Naive thymus-derived CD4-positive, alpha-beta T cell (primary cell): ENCODE results near the gene MCUR1. TPM values are rescaled to one million over a fixed set of nuclear protein-coding genes. Genes with fewer than 3 reads are reported as not detected.
"Not testable (repeated sequence)": the region's sequence is repeated elsewhere in the genome, so short reads cannot be mapped to it uniquely, and the experiment has no call there.

ENCODE experiments used
- ATAC-seq: fragments of 150-1000 bp; cut with Tn5 transposase; 2 replicates; pipeline ENCODE4 v1.10.0; 2021; ENCODE audit warnings: mild to moderate bottlenecking, moderate library complexity
- CTCF ChIA-PET: fragments of 350-600 bp; sonication (Branson Sonifier 250); formaldehyde crosslinking; loops from one replicate; lab custom pipeline; 2021; ENCODE audit warnings: antibody characterized with exemption; lab: Charles Lee
- POLR2A ChIA-PET: fragments of 350-600 bp; sonication (Branson Sonifier 250); formaldehyde crosslinking; loops from one replicate; lab custom pipeline; 2021; ENCODE audit warnings: antibody characterized with exemption, inconsistent platforms; lab: Charles Lee
- DNase-seq, 9 donors: peaks; one replicate each; pipeline versions ENCODE4 v3.0.0 to v3.0.0-alpha.2; 2020 to 2022; ENCODE audit warnings: mixed read lengths in 1 of 9
- H3K27ac ChIP-seq: one replicate; pipeline ENCODE4 v1.7.0; 2013; ENCODE audit warnings: mild to moderate bottlenecking, low read depth, low read length, moderate library complexity
- H3K27me3 ChIP-seq, 2 donors: one replicate each; pipeline ENCODE4 v1.7.0; 2013; ENCODE audit warnings: low read length in 2 of 2, mild to moderate bottlenecking in 2 of 2, moderate library complexity in 2 of 2; ENCODE audit not compliant: control insufficient read depth in 2 of 2, insufficient read depth in 2 of 2
- H3K36me3 ChIP-seq, 3 experiments: 1 replicate in 2 of 3; 2 replicates in 1 of 3; pipeline ENCODE4 v1.7.0; 2013; ENCODE audit warnings: low read length in 3 of 3, mild to moderate bottlenecking in 3 of 3, moderate library complexity in 1 of 3; ENCODE audit not compliant: insufficient read depth in 3 of 3, control insufficient read depth in 2 of 3
- H3K4me1 ChIP-seq, 2 donors: one replicate each; pipeline ENCODE4 v1.7.0; 2013; ENCODE audit warnings: low read length in 2 of 2, mild to moderate bottlenecking in 2 of 2, moderate library complexity in 1 of 2; ENCODE audit not compliant: control insufficient read depth in 2 of 2, insufficient read depth in 2 of 2
- H3K4me3 ChIP-seq: 2 replicates; pipeline ENCODE4 v1.7.0; 2013; ENCODE audit warnings: mild to moderate bottlenecking, low read length
- H3K9me3 ChIP-seq, 3 experiments: 1 replicate in 2 of 3; 2 replicates in 1 of 3; pipeline ENCODE4 v1.7.0; 2013; ENCODE audit warnings: low read length in 3 of 3; ENCODE audit not compliant: control insufficient read depth in 2 of 3
- H3K27ac Mint-ChIP-seq, 9 donors: one replicate each; pipeline ENCODE4 v1.8.0; 2020 to 2022; ENCODE audit warnings: mixed read lengths in 9 of 9, mild to moderate bottlenecking in 8 of 9, moderate library complexity in 5 of 9, inconsistent platforms in 2 of 9
- H3K27me3 Mint-ChIP-seq, 5 donors: one replicate each; pipeline ENCODE4 v1.8.0; 2021 to 2022; ENCODE audit warnings: mixed read lengths in 5 of 5, mild to moderate bottlenecking in 1 of 5
- H3K36me3 Mint-ChIP-seq, 5 donors: one replicate each; pipeline ENCODE4 v1.8.0; 2020 to 2022; ENCODE audit warnings: mixed read lengths in 5 of 5, mild to moderate bottlenecking in 3 of 5, inconsistent platforms in 1 of 5
- H3K4me1 Mint-ChIP-seq, 7 donors: one replicate each; pipeline ENCODE4 v1.8.0; 2020 to 2022; ENCODE audit warnings: mixed read lengths in 7 of 7, mild to moderate bottlenecking in 3 of 7, inconsistent platforms in 1 of 7
- H3K4me3 Mint-ChIP-seq, 10 donors: one replicate each; pipeline ENCODE4 v1.8.0; 2020 to 2022; ENCODE audit warnings: mild to moderate bottlenecking in 10 of 10, mixed read lengths in 10 of 10, moderate library complexity in 6 of 10, inconsistent platforms in 2 of 10
- H3K9me3 Mint-ChIP-seq, 11 donors: one replicate each; pipeline ENCODE4 v1.8.0; 2020 to 2022; ENCODE audit warnings: mixed read lengths in 11 of 11, mild to moderate bottlenecking in 4 of 11, inconsistent platforms in 1 of 11, moderate library complexity in 1 of 11
- intact Hi-C, 2 donors: fragments of 100-400 bp; cut with micrococcal nuclease; formaldehyde crosslinking; loops; one replicate each; pipeline ENCODE4 v1.15.1; 2023
- polyA plus RNA-seq, 2 donors: library from polyadenylated mRNA; unstranded; fragments of 300-500 nt; fragmentation: Illumina TruSeq; gene quantifications; one replicate each; pipeline ENCODE4 v1.2.3, GENCODE V29; 2021
- total RNA-seq, 6 experiments: library from RNA in 5 of 6; stranded (reverse) in 5 of 6; gene quantifications; 1 replicate in 5 of 6; 2 replicates in 1 of 6; pipeline ENCODE4 v1.2.3 and lab custom pipeline; 2021 to 2026

MCUR1 gene
- total and polyA plus RNA-seq, 7 experiments from 2014 or later = 4.1 to 20.6 (median 7.4) TPM

DNA sequence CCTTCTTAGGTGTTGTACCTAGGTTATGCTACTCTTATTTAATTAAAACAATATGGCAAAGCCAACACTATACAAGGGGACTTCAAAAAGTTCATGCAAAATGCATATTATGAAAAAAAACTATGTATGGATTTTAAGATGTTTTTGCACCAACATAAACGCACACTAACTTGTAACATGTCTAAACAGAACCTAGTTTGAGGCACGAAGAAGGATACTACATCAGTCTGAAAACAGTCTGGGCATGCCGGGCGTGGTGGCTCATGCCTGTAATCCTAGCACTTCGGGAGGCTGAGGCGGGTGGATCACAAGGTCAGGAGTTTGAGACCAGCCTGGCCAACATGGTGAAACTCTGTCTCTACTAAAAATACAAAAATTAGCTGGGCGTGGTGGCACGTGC, 34.2 kb downstream of the MCUR1 start:
- H3K36me3 ChIP-seq, H3K4me1 Mint-ChIP-seq, H3K4me3 ChIP-seq, H3K9me3 Mint-ChIP-seq, H3K4me1 ChIP-seq, H3K27ac ChIP-seq, H3K27me3 Mint-ChIP-seq, H3K4me3 Mint-ChIP-seq, H3K36me3 Mint-ChIP-seq, DNase-seq, intact Hi-C loops, H3K9me3 ChIP-seq, ATAC-seq, H3K27me3 ChIP-seq, H3K27ac Mint-ChIP-seq, CTCF ChIA-PET, POLR2A ChIA-PET: not testable (repeated sequence)

DNA sequence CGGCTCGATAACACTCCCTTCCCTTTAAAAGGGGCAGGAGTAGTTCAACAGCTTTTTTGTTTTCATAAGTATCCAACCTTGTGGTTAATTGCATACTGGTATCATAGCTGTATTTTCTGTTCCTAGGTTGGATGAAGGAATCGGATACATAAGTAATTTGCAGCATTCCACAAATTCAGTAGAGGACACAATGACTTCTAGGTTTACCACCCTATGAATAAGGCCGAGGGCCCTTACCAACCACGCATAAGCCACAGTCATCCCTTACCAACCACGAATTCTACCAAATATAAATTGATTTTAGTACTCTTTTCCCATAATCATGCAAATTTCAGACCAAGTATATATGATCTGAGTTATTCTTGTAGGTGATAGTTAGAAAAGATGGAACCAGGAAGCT, 36.3 kb downstream of the MCUR1 start:
- ATAC-seq (no peak), DNase-seq (no peak)
- H3K27me3 Mint-ChIP-seq = no peaks in the 10 kb centered on the region
- H3K9me3 Mint-ChIP-seq = no peaks in the 10 kb centered on the region
- ChIA-PET POLR2A (no interaction called here), CTCF (interaction anchor here (0.5 to 0.7 kb wide), 2 partner anchors 91 to 331 kb away, joined by 3 to 5 read pairs; no protein-coding TSS in a partner anchor)
- H3K27ac ChIP-seq = no peak overlapping the region
- intact Hi-C loops = no loop called here
- no peaks in the 10 kb centered on the region for H3K4me1 ChIP-seq
- no peaks in the 10 kb centered on the region for H3K27me3 ChIP-seq
- H3K36me3 ChIP-seq = no peaks in the 10 kb centered on the region
- H3K36me3 Mint-ChIP-seq = no peaks in the 10 kb centered on the region
- H3K27ac Mint-ChIP-seq = no peak overlapping the region
- H3K4me1 Mint-ChIP-seq = no peaks in the 10 kb centered on the region
- no peaks in the 10 kb centered on the region for H3K9me3 ChIP-seq
- H3K4me3 Mint-ChIP-seq = no peak overlapping the region
- no peak overlapping the region for H3K4me3 ChIP-seq

DNA sequence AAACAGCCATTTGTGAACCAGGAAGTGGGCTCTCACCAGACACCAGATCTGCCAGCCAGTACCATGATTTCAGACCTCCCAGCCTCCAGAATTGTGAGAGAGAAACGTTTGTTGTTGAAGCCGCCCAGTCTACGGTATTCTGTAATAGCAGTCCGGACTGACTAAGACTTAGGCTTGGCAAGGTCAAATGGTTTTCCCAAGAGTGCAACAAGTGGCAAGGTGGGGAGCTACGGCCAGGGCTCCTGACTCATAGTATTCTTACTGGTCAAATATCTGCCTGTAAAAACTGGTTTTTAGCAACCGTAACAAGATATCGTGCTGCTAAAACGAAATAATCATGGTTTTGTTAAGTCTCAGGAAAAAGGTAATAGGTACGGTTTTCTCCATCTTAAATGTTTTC, 37.8 kb downstream of the MCUR1 start:
- CTCF ChIA-PET = interaction anchor here (0.6 kb wide), 1 partner anchor 52 kb away, joined by 4 read pairs; no protein-coding TSS in a partner anchor
- Histone ChIP-seq H3K9me3 (no peaks in the 10 kb centered on the region), H3K4me3 (no peak overlapping the region), H3K36me3 (no peaks in the 10 kb centered on the region), H3K4me1 (no peaks in the 10 kb centered on the region), H3K27me3 (no peaks in the 10 kb centered on the region), H3K27ac (no peak overlapping the region)
- intact Hi-C loops = no loop called here
- Mint-ChIP-seq H3K36me3 (no peaks in the 10 kb centered on the region), H3K27ac (no peak overlapping the region), H3K4me1 (no peaks in the 10 kb centered on the region), H3K4me3 (no peak overlapping the region), H3K27me3 (no peaks in the 10 kb centered on the region), H3K9me3 (no peaks in the 10 kb centered on the region)
- ATAC-seq (no peak), DNase-seq (no peak)
- POLR2A ChIA-PET = no interaction called here

DNA sequence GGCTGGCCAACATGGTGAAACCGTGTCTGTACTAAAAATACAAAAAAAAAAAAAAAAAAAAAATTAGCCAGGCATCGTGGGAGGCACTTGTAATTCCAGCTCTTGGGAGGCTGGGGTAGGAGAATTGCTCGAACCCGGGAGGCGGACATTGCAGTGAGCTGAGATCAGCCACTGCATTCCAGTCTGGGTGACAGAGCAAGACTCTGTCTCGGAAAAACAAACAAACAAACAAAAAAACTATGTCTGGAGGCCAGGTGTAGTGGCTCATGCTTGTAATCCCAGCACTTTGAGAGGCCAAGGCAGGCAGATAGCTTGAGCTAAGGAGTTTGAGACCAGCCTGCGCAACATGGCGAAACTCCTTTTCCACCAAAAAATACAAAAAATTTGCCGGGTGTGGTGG, 38.9 kb downstream of the MCUR1 start:
- H3K9me3 Mint-ChIP-seq, H3K27ac Mint-ChIP-seq, H3K27ac ChIP-seq, DNase-seq, POLR2A ChIA-PET, H3K4me1 Mint-ChIP-seq, H3K36me3 ChIP-seq, H3K4me3 ChIP-seq, ATAC-seq, H3K36me3 Mint-ChIP-seq, H3K4me1 ChIP-seq, H3K27me3 Mint-ChIP-seq, H3K27me3 ChIP-seq, H3K9me3 ChIP-seq, CTCF ChIA-PET, H3K4me3 Mint-ChIP-seq, intact Hi-C loops: not testable (repeated sequence)

DNA sequence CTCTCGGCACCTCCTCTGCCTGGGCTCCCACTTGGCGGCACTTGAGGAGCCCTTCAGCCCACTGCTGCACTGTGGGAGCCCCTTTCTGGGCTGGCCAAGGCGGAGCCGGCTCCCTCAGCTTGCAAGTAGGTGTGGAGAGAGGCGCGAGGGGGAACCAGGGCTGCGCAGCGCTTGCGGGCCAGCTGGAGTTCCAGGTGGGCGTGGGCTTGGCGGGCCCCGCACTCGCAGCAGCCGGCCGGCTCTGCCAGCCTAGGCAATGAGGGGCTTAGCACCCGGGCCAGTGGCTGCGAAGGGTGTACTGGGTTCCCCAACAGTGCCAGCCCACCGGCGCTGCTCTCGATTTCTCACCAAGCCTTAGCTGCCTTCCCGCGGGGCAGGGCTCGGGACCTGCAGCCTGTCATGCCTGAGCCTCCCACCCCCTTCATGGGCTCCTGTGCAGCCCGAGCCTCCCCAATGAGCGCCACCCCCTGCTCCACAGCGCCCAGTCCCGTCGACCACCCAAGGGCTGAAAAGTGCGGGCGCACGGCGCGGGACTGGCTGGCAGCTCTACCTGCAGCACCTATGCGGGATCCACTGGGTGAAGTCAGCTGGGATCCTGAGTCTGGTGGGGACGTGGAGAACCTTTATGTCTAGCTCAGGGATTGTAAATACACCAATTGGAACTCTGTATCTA, 41.9 kb downstream of the MCUR1 start:
- H3K36me3 ChIP-seq, CTCF ChIA-PET, ATAC-seq, H3K4me3 Mint-ChIP-seq, H3K27ac ChIP-seq, H3K27me3 ChIP-seq, H3K4me1 ChIP-seq, H3K4me1 Mint-ChIP-seq, H3K27me3 Mint-ChIP-seq, POLR2A ChIA-PET, H3K4me3 ChIP-seq, H3K27ac Mint-ChIP-seq, intact Hi-C loops, H3K36me3 Mint-ChIP-seq, H3K9me3 Mint-ChIP-seq, H3K9me3 ChIP-seq, DNase-seq: not testable (repeated sequence)

DNA sequence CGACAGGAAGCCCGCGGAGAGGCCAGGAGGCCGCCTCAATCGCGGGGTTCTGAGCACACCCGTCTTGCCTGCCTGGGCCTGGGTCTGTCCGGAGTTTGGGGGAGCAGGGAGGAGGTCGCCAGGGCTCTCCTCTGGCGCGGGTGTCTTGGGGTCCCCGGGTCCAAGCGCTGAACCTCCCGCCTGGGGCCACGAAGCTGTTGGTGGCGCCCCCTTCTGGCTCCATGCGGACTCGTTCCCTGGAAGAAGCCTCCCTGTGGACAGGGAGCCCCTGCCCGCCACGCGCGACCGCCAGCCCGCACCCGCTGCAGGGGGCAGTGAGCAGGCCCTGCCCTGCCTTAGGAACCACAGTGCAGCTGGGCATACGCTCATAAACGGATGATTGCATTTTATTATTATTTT, 44.7 kb downstream of the MCUR1 start:
- no peak for DNase-seq

More for the DNA sequence above, 44.7 kb downstream of the MCUR1 start:
- Mint-ChIP-seq H3K4me3 (no peak overlapping the region), H3K9me3 (no peaks in the 10 kb centered on the region), H3K27me3 (peaks cover 0 to 6% (median 0%) of the 10 kb centered on the region in 5 donors), H3K36me3 (no peaks in the 10 kb centered on the region), H3K27ac (no peak overlapping the region), H3K4me1 (peaks cover 0 to 30% (median 16%) of the 10 kb centered on the region in 7 donors)
- ATAC-seq = no peak
- POLR2A ChIA-PET = no interaction called here
- intact Hi-C loops = loop anchor here in 1 of 2 donors (5.0 kb wide), 1 partner anchor 132 kb away; no protein-coding TSS in a partner anchor
- no peaks in the 10 kb centered on the region for H3K9me3 ChIP-seq
- H3K27me3 ChIP-seq = no peaks in the 10 kb centered on the region
- CTCF ChIA-PET = interaction anchor here (1.5 kb wide), 1 partner anchor 315 kb away, joined by 4 read pairs; no protein-coding TSS in a partner anchor
- no peak overlapping the region for H3K27ac ChIP-seq
- H3K4me3 ChIP-seq = no peak overlapping the region
- H3K36me3 ChIP-seq = no peaks in the 10 kb centered on the region
- H3K4me1 ChIP-seq = peaks cover 0 to 4% of the 10 kb centered on the region in 2 donors
